HCT116 (cell line): ENCODE measurements around the gene TOX3. TPM values are rescaled to one million over a fixed set of nuclear protein-coding genes. Genes with fewer than 3 reads are reported as not detected.

ENCODE experiments used
- ATAC-seq: fragments of 200-7000 bp; cut with Tn5 transposase; 2 replicates; pipeline ENCODE4 v1.9.1; 2020; ENCODE audit warnings: mild to moderate bottlenecking, moderate library complexity
- BruUV-seq: library from RNA; stranded (reverse); fragments of 400-500 nt; replicated peaks from 2 replicates; lab custom pipeline; 2021; lab: Mats Ljungman, UMichigan
- CTCF ChIA-PET: fragments of 300-600 bp; sonication (Branson Sonifier 250); formaldehyde crosslinking; loops from one replicate; lab custom pipeline; 2021; ENCODE audit warnings: antibody characterized with exemption; lab: Charles Lee
- POLR2A ChIA-PET: fragments of 300-600, 350-600 bp; sonication (Branson Sonifier 250); formaldehyde crosslinking; loops from one replicate; lab custom pipeline; 2021; ENCODE audit warnings: antibody characterized with exemption; lab: Charles Lee
- RAD21 ChIA-PET, 2 experiments: fragments of 300-600 bp; sonication (Branson Sonifier 250); formaldehyde crosslinking; loops; one replicate each; lab custom pipeline; 2023; ENCODE audit warnings: low total read pairs in 2 of 2; ENCODE audit not compliant: uncharacterized antibody in 2 of 2, unreplicated experiment in 2 of 2, low non-redundant PET in 1 of 2; lab: Charles Lee
- DNase-seq: peaks from one replicate; pipeline ENCODE4 v3.0.0-alpha.2; 2010; ENCODE audit warnings: low read depth, low spot score
- H2AFZ ChIP-seq: fragments of 200-600 bp; shearing (Covaris generic), sonication (generic); 2 replicates; pipeline ENCODE4 v1.6.1; 2017; ENCODE audit warnings: low read depth, mixed run types, mixed read lengths, antibody characterized with exemption, low read length; ENCODE audit not compliant: poor library complexity, severe bottlenecking
- H3K27ac ChIP-seq: 2 replicates; pipeline ENCODE4 v1.5.1; 2012; ENCODE audit warnings: low read depth, low read length
- H3K27me3 ChIP-seq: fragments of 200-600 bp; sonication (generic); 2 replicates; pipeline ENCODE4 v1.6.1; 2016; ENCODE audit warnings: mixed run types, low read length, mixed read lengths; ENCODE audit not compliant: insufficient read depth
- H3K36me3 ChIP-seq, 2 experiments: fragments of 200-500 bp in 1 of 2; fragments of 200-600 bp in 1 of 2; sonication (Bioruptor generic) in 1 of 2; sonication (generic) in 1 of 2; 2 replicates each; pipeline versions ENCODE4 v1.5.1 to v1.6.1; 2014 to 2016; ENCODE audit warnings: low read length in 2 of 2, inconsistent platforms in 1 of 2, mixed read lengths in 1 of 2, mixed run types in 1 of 2; ENCODE audit not compliant: insufficient read depth in 2 of 2, control insufficient read depth in 1 of 2
- H3K4me1 ChIP-seq, 2 experiments: fragments of 200-600 bp in 1 of 2; sonication (generic) in 1 of 2; 2 replicates each; pipeline versions ENCODE4 v1.5.1 to v1.6.1; 2012 to 2017; ENCODE audit warnings: low read length in 2 of 2, inconsistent platforms in 1 of 2, mild to moderate bottlenecking in 1 of 2, mixed read lengths in 1 of 2, mixed run types in 1 of 2, moderate library complexity in 1 of 2; ENCODE audit not compliant: insufficient read depth in 2 of 2, control insufficient read depth in 1 of 2
- H3K4me2 ChIP-seq: fragments of 200-600 bp; sonication (generic); 2 replicates; pipeline ENCODE4 v1.6.1; 2017; ENCODE audit warnings: mixed run types, low read length, mixed read lengths
- H3K4me3 ChIP-seq, 2 experiments: fragments of 200-600 bp in 1 of 2; sonication (generic) in 1 of 2; replicated peaks in 1 of 2; 2 replicates each; pipeline ENCODE4 v1.5.1; 2011 to 2016; ENCODE audit warnings: low read length in 2 of 2, control low read depth in 1 of 2, low read depth in 1 of 2, mild to moderate bottlenecking in 1 of 2, mixed read lengths in 1 of 2, mixed run types in 1 of 2
- H3K79me2 ChIP-seq: fragments of 200-600 bp; sonication (generic); 2 replicates; pipeline ENCODE4 v1.6.1; 2017; ENCODE audit warnings: mild to moderate bottlenecking, mixed run types, low read length, moderate library complexity, mixed read lengths; ENCODE audit not compliant: insufficient read depth
- H3K9ac ChIP-seq: fragments of 200-600 bp; sonication (generic); 2 replicates; pipeline ENCODE4 v1.6.1; 2016; ENCODE audit warnings: low read length, mixed read lengths
- H3K9me2 ChIP-seq: fragments of 200-600 bp; sonication (generic), shearing (Covaris generic); 2 replicates; pipeline ENCODE4 v1.6.1; 2017; ENCODE audit warnings: mixed run types, mild to moderate bottlenecking, moderate library complexity; ENCODE audit not compliant: insufficient read depth
- H3K9me3 ChIP-seq, 2 experiments: fragments of 200-500 bp in 1 of 2; fragments of 200-600 bp in 1 of 2; sonication (Bioruptor generic) in 1 of 2; sonication (generic) in 1 of 2; 2 replicates each; pipeline ENCODE4 v1.6.1; 2014 to 2017; ENCODE audit warnings: low read length in 2 of 2, mixed read lengths in 2 of 2, inconsistent platforms in 1 of 2, low read depth in 1 of 2, mild to moderate bottlenecking in 1 of 2, mixed run types in 1 of 2, moderate library complexity in 1 of 2; ENCODE audit not compliant: control insufficient read depth in 1 of 2, insufficient read depth in 1 of 2
- H4K20me1 ChIP-seq: fragments of 200-600 bp; sonication (generic), shearing (Covaris generic); 2 replicates; pipeline ENCODE4 v1.6.1; 2017; ENCODE audit warnings: mixed run types, mild to moderate bottlenecking, moderate library complexity; ENCODE audit not compliant: insufficient read depth
- ATF3 ChIP-seq: IDR thresholded peaks from 2 replicates; pipeline ENCODE4 v1.6.1; 2012
- EZH2 ChIP-seq: fragments of 200-600 bp; sonication (generic); IDR thresholded peaks from 2 replicates; pipeline ENCODE4 v1.6.1; 2017; ENCODE audit warnings: antibody characterized with exemption, mixed run types
- POLR2A ChIP-seq: IDR thresholded peaks from 2 replicates; pipeline ENCODE4 v1.7.0; 2011; ENCODE audit warnings: borderline replicate concordance; ENCODE audit not compliant: insufficient read depth, insufficient read length; ENCODE audit errors: extremely low read depth
- POLR2AphosphoS5 ChIP-seq: IDR thresholded peaks from 2 replicates; pipeline ENCODE4 v1.6.1; 2011; ENCODE audit warnings: mild to moderate bottlenecking, low read depth, low read length, moderate library complexity
- REST ChIP-seq: IDR thresholded peaks from 2 replicates; pipeline ENCODE4 v1.6.1; 2012; ENCODE audit warnings: low read depth
- SIN3A ChIP-seq: IDR thresholded peaks from 2 replicates; pipeline ENCODE4 v1.6.1; 2012; ENCODE audit warnings: low read depth
- SRF ChIP-seq: IDR thresholded peaks from 2 replicates; pipeline ENCODE4 v1.6.1; 2012; ENCODE audit warnings: low read depth
- YY1 ChIP-seq: IDR thresholded peaks from 2 replicates; pipeline ENCODE4 v1.6.1; 2011; ENCODE audit warnings: low read length, low read depth, moderate library complexity, mild to moderate bottlenecking; ENCODE audit not compliant: insufficient replicate concordance; ENCODE audit errors: extremely low read depth
- ZFX ChIP-seq: fragments of 450-650 bp; IDR thresholded peaks from 2 replicates; pipeline ENCODE4 v1.6.1; 2017
- ZNF274 ChIP-seq: fragments of 200-500 bp; sonication (Bioruptor generic); IDR thresholded peaks from 2 replicates; pipeline ENCODE4 v1.6.1; 2014; ENCODE audit warnings: mild to moderate bottlenecking, low read depth, low read length, inconsistent platforms
- intact Hi-C: fragments of 100-400 bp; cut with micrococcal nuclease; formaldehyde crosslinking; loops from 2 replicates; pipeline ENCODE4 v1.10.0; 2022
- total RNA-seq: library from RNA; stranded (reverse); gene quantifications from one replicate; pipeline ENCODE4 v1.2.1, GENCODE V29; 2021; ENCODE audit not compliant: unreplicated experiment
- TF ChIP-seq, protein P1 (sequence below), 3 experiments: fragments of 200-600 bp in 1 of 3; sonication (generic) in 1 of 3; IDR thresholded peaks in 2 of 3; conservative IDR thresholded peaks in 1 of 3; 2 replicates each; pipeline ENCODE4 v1.5.1; 2012 to 2017; ENCODE audit warnings: low read depth in 2 of 3, low read length in 2 of 3, antibody characterized with exemption in 1 of 3, borderline replicate concordance in 1 of 3, control low read depth in 1 of 3, mild to moderate bottlenecking in 1 of 3, mixed read lengths in 1 of 3, mixed run types in 1 of 3, moderate library complexity in 1 of 3; ENCODE audit not compliant: insufficient read depth in 1 of 3

TOX3 gene
- total RNA-seq, 1 experiment from 2014 or later = not detected

GRCh38 chr16:52407778-52408177, 139.2 kb downstream of the TOX3 start:
- no peak for DNase-seq
- H3K4me1 ChIP-seq = no peaks in the 10 kb centered on the region
- intact Hi-C loops = no loop called here
- BruUV-seq = no TSS peak
- no peaks in the 10 kb centered on the region for H3K79me2 ChIP-seq
- no peak overlapping the region for H3K4me2 ChIP-seq
- ChIA-PET CTCF (no interaction called here), POLR2A (no interaction called here), RAD21 (no interaction called here)
- no peaks in the 10 kb centered on the region for H3K36me3 ChIP-seq
- H3K27me3 ChIP-seq = no peaks in the 10 kb centered on the region
- H3K4me3 ChIP-seq = no peak overlapping the region
- TF ChIP-seq YY1 = no peak
- TF ChIP-seq POLR2A = no peak
- TF ChIP-seq ZNF274 = no peak
- no peak for TF ChIP-seq SRF
- TF ChIP-seq ZFX = no peak
- TF ChIP-seq, protein P1, sequence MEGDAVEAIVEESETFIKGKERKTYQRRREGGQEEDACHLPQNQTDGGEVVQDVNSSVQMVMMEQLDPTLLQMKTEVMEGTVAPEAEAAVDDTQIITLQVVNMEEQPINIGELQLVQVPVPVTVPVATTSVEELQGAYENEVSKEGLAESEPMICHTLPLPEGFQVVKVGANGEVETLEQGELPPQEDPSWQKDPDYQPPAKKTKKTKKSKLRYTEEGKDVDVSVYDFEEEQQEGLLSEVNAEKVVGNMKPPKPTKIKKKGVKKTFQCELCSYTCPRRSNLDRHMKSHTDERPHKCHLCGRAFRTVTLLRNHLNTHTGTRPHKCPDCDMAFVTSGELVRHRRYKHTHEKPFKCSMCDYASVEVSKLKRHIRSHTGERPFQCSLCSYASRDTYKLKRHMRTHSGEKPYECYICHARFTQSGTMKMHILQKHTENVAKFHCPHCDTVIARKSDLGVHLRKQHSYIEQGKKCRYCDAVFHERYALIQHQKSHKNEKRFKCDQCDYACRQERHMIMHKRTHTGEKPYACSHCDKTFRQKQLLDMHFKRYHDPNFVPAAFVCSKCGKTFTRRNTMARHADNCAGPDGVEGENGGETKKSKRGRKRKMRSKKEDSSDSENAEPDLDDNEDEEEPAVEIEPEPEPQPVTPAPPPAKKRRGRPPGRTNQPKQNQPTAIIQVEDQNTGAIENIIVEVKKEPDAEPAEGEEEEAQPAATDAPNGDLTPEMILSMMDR (IDR thresholded peaks at IDR 0.05 in 2 of 3, conservative IDR thresholded peaks at IDR 0.05 in 1 of 3; ENCODE audit: borderline replicate concordance in 1 of 3, insufficient read depth in 1 of 3, low read depth in 2 of 3, low read length in 2 of 3) = no peak
- no peak for TF ChIP-seq POLR2AphosphoS5
- H3K9me3 ChIP-seq = peaks cover 6 to 32% of the 10 kb centered on the region in 2 experiments; a peak in 3 of 4 replicates
- no peak overlapping the region for H2AFZ ChIP-seq
- H4K20me1 ChIP-seq = no peaks in the 10 kb centered on the region
- no peak for ATAC-seq
- H3K27ac ChIP-seq = no peak overlapping the region
- H3K9ac ChIP-seq = no peak overlapping the region
- no peaks in the 10 kb centered on the region for H3K9me2 ChIP-seq

DNA sequence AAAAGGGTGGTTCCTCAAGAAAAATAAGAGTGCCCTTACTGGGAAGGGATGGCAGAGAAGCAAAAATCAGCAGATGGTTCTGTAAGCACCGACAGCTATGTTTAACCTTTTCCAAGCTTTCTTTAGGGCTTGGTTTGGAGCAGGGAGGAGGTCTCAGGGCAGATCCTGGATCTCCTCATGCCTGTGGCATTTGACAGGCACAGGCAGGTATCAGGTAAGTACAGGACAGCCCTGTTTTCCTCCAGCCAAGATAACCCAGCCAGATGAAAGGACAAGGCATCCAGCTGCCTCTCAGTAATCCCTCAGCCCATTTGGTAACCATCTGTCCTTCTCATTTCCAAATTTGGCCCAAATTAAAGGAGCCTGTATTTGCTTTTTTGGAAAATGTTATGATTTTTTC, 141.5 kb downstream of the TOX3 start:
- CTCF ChIA-PET = no interaction called here
- POLR2A ChIA-PET = no interaction called here
- Histone ChIP-seq H3K79me2 (no peaks in the 10 kb centered on the region), H3K4me2 (no peak overlapping the region), H4K20me1 (no peaks in the 10 kb centered on the region), H3K27ac (no peak overlapping the region), H2AFZ (no peak overlapping the region), H3K4me3 (no peak overlapping the region), H3K4me1 (no peaks in the 10 kb centered on the region), H3K9me3 (peaks cover 6 to 22% of the 10 kb centered on the region in 2 experiments; a peak in 3 of 4 replicates), H3K9ac (no peak overlapping the region), H3K36me3 (no peaks in the 10 kb centered on the region), H3K27me3 (no peaks in the 10 kb centered on the region), H3K9me2 (no peaks in the 10 kb centered on the region)
- RAD21 ChIA-PET = no interaction called here
- no TSS peak for BruUV-seq
- DNase-seq (no peak), ATAC-seq (no peak)
- intact Hi-C loops = no loop called here
- TF ChIP-seq SRF (no peak), SIN3A (no peak), REST (no peak), EZH2 (no peak), ZNF274 (no peak), POLR2AphosphoS5 (no peak), YY1 (no peak), POLR2A (no peak), ATF3 (no peak), ZFX (no peak)
